Panc1 (cell line): ENCODE data around the gene ENOX2. TPM values are rescaled to one million over a fixed set of nuclear protein-coding genes. Genes with fewer than 3 reads are reported as not detected.
"Not testable (repeated sequence)": the region's sequence is repeated elsewhere in the genome, so short reads cannot be mapped to it uniquely, and the experiment has no call there.

Experiments
- ATAC-seq: fragments of 200-7000 bp; cut with Tn5 transposase; 2 replicates; pipeline ENCODE4 v1.9.1; 2020; ENCODE audit warnings: mild to moderate bottlenecking, moderate library complexity
- BruUV-seq: library from RNA; stranded (reverse); fragments of 400-500 nt; replicated peaks from 2 replicates; lab custom pipeline; 2021; lab: Mats Ljungman, UMichigan
- CTCF ChIA-PET: fragments of 300-600 bp; sonication (Branson Sonifier 250); formaldehyde crosslinking; loops from one replicate; lab custom pipeline; 2022; ENCODE audit warnings: antibody characterized with exemption; lab: Charles Lee
- POLR2A ChIA-PET: fragments of 300-600 bp; sonication (Branson Sonifier 250); formaldehyde crosslinking; loops from one replicate; lab custom pipeline; 2022; ENCODE audit warnings: antibody characterized with exemption; lab: Charles Lee
- DNase-seq: peaks from one replicate; pipeline ENCODE4 v3.0.0-alpha.2; 2010; ENCODE audit warnings: low read depth, low spot score
- H3K27ac ChIP-seq: 2 replicates; pipeline ENCODE4 v1.5.1; 2011; ENCODE audit warnings: mild to moderate bottlenecking, low read length, inconsistent platforms
- H3K27me3 ChIP-seq: fragments of 200-500 bp; sonication (Bioruptor generic); 2 replicates; pipeline ENCODE4 v1.6.0; 2014; ENCODE audit warnings: low read length, inconsistent platforms; ENCODE audit not compliant: control insufficient read depth, insufficient read depth
- H3K36me3 ChIP-seq: fragments of 200-500 bp; sonication (Bioruptor generic); 2 replicates; pipeline ENCODE4 v1.5.1; 2014; ENCODE audit warnings: inconsistent platforms, mild to moderate bottlenecking, low read length, moderate library complexity; ENCODE audit not compliant: control insufficient read depth, insufficient read depth
- H3K4me1 ChIP-seq: 2 replicates; pipeline ENCODE4 v1.5.1; 2011; ENCODE audit warnings: inconsistent platforms, mild to moderate bottlenecking, low read length, moderate library complexity; ENCODE audit not compliant: control insufficient read depth, insufficient read depth
- H3K4me3 ChIP-seq, 2 experiments: 2 replicates each; pipeline ENCODE4 v1.5.1; 2011 to 2012; ENCODE audit warnings: low read depth in 2 of 2, low read length in 2 of 2, mild to moderate bottlenecking in 2 of 2, inconsistent platforms in 1 of 2, moderate library complexity in 1 of 2
- H3K9me3 ChIP-seq: fragments of 200-500 bp; sonication (Bioruptor generic); 2 replicates; pipeline ENCODE4 v1.5.1; 2014; ENCODE audit warnings: low read depth, mild to moderate bottlenecking, inconsistent platforms, low read length, moderate library complexity; ENCODE audit not compliant: control insufficient read depth, insufficient read depth
- CTCF ChIP-seq: fragments of 450-650 bp; IDR thresholded peaks from 2 replicates; pipeline ENCODE4 v1.5.1; 2017; ENCODE audit warnings: mild to moderate bottlenecking
- POLR2AphosphoS5 ChIP-seq: IDR thresholded peaks from 2 replicates; pipeline ENCODE4 v1.6.1; 2012; ENCODE audit warnings: mild to moderate bottlenecking, low read depth, low read length, moderate library complexity
- REST ChIP-seq, 2 experiments: IDR thresholded peaks; 2 replicates each; pipeline ENCODE4 v1.6.1; 2011 to 2012; ENCODE audit warnings: low read depth in 2 of 2, control low read depth in 1 of 2, low read length in 1 of 2, mild to moderate bottlenecking in 1 of 2, moderate library complexity in 1 of 2; ENCODE audit not compliant: insufficient read depth in 1 of 2
- SIN3A ChIP-seq: IDR thresholded peaks from 2 replicates; pipeline ENCODE4 v1.6.1; 2012; ENCODE audit warnings: low read depth, mild to moderate bottlenecking, low read length, moderate library complexity, borderline replicate concordance; ENCODE audit not compliant: insufficient read depth
- TCF7L2 ChIP-seq: IDR thresholded peaks from 2 replicates; pipeline ENCODE4 v1.6.1; 2011; ENCODE audit warnings: mild to moderate bottlenecking, low read depth, low read length, inconsistent platforms
- in situ Hi-C: cut with HindIII; loops from 2 replicates; pipeline ENCODE4 v1.10.0; 2016; ENCODE audit warnings: low sequenced_read_pairs, low pct_unique_long_range_greater_than_20kb
- intact Hi-C: fragments of 100-400 bp; cut with micrococcal nuclease; formaldehyde crosslinking; loops from one replicate; pipeline ENCODE4 v1.10.0; 2022; ENCODE audit not compliant: unreplicated experiment
- total RNA-seq: library from RNA; stranded (reverse); gene quantifications from one replicate; pipeline ENCODE4 v1.2.1, GENCODE V29; 2021; ENCODE audit not compliant: unreplicated experiment

The ENOX2 gene
- total RNA-seq, 1 experiment from 2014 or later, result 12.4 TPM

- Histone ChIP-seq H3K27ac (no peak overlapping the region), H3K27me3 (no peaks in the 10 kb centered on the region), H3K4me3 (no peak overlapping the region), H3K4me1 (no peaks in the 10 kb centered on the region), H3K36me3 (no peaks in the 10 kb centered on the region), H3K9me3 (no peaks in the 10 kb centered on the region)
- POLR2A ChIA-PET, result no interaction called here
- DNase-seq (no peak), ATAC-seq (no peak)
- in situ Hi-C loops (no loop called here), intact Hi-C loops (no loop called here)
- TF ChIP-seq SIN3A (no peak), REST (IDR thresholded peaks at IDR 0.05; ENCODE audit: insufficient read depth in 1 of 2, low read depth in 2 of 2, low read length in 1 of 2) (no peak), TCF7L2 (no peak), CTCF (no peak), POLR2AphosphoS5 (no peak)
- BruUV-seq, result no TSS peak
- CTCF ChIA-PET, result no interaction called here
Observed at GRCh38 chrX:130793975-130794374, 109.0 kb downstream of the ENOX2 start.

GRCh38 chrX:130791870-130792269 lies 111.1 kb downstream of the ENOX2 start:
- H3K9me3 ChIP-seq, H3K4me1 ChIP-seq, H3K27ac ChIP-seq, H3K36me3 ChIP-seq, H3K4me3 ChIP-seq, DNase-seq, CTCF ChIA-PET, in situ Hi-C loops, H3K27me3 ChIP-seq, BruUV-seq, POLR2A ChIA-PET, ATAC-seq, intact Hi-C loops: not testable (repeated sequence)

- no peak for TF ChIP-seq SIN3A
- no peak for TF ChIP-seq POLR2AphosphoS5
- no peak for TF ChIP-seq REST (IDR thresholded peaks at IDR 0.05; ENCODE audit: insufficient read depth in 1 of 2, low read depth in 2 of 2, low read length in 1 of 2)
- TF ChIP-seq TCF7L2, result no peak
- TF ChIP-seq CTCF, result no peak
Observed at GRCh38 chrX:130789793-130790192, 113.2 kb downstream of the ENOX2 start.

More at GRCh38 chrX:130789793-130790192, 113.2 kb downstream of the ENOX2 start:
- Histone ChIP-seq H3K9me3 (no peaks in the 10 kb centered on the region), H3K27me3 (no peaks in the 10 kb centered on the region), H3K4me3 (no peak overlapping the region), H3K4me1 (no peaks in the 10 kb centered on the region), H3K36me3 (no peaks in the 10 kb centered on the region), H3K27ac (no peak overlapping the region)
- ATAC-seq (no peak), DNase-seq (no peak)
- intact Hi-C loops, result no loop called here
- in situ Hi-C loops, result no loop called here
- no TSS peak for BruUV-seq
- ChIA-PET CTCF (no interaction called here), POLR2A (no interaction called here)
